ENCODE measurements around the gene CALCOCO1.
A peak's percentile ranks its signal among the peaks of the same experiment; 100 is the strongest.

Gene CALCOCO1

DNA sequence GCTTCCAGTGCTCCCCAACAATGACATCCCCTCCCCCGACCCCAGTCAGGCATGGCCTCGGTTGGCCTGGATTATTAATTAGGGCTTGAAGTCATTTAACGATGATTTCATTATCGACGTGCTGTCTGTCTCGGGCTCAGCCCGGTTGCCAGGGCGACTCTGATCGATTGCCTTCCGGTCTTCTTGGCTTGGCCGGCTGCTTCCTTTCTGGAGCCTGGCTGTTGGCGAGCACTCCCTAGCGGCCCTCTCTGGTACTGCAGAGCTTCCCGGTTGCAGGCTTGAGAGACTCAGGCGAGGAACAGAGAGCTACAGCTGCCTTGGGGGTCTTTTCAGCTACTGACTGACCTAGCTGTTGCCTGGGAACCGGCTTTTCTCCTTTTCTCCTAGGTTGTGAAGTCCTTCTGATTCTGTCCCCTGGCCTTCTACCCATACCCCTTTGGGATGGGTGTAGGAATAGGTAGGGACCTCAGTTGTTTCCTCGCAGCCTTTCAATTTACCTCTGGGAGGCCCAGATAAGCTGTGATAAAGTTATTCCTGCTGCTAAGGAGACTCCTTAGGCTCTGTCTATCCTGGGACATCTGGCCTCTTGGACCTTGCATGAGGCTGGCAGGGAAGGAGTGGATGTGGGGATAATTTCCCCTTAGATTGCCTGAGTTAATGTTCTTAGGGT is 30.0 kb upstream of the CALCOCO1 start:
- DNase-seq: peak; percentile 89
- Mint-ChIP-seq H3K4me3 (peak overlapping the region; percentile 25), H3K36me3 (no peaks in the 10 kb centered on the region), H3K4me1 (peaks cover 15% of the 10 kb centered on the region), H3K27me3 (peaks cover 49% of the 10 kb centered on the region), H3K27ac (no peak overlapping the region), H3K9me3 (no peaks in the 10 kb centered on the region)
- CTCF ChIA-PET: interaction anchor here (0.5 to 7.5 kb wide), 21 partner anchors 9 to 1146 kb away, joined by 3 to 122 read pairs (median 4); partner anchors contain the start of genes CALCOCO1 and HOXC5

DNA sequence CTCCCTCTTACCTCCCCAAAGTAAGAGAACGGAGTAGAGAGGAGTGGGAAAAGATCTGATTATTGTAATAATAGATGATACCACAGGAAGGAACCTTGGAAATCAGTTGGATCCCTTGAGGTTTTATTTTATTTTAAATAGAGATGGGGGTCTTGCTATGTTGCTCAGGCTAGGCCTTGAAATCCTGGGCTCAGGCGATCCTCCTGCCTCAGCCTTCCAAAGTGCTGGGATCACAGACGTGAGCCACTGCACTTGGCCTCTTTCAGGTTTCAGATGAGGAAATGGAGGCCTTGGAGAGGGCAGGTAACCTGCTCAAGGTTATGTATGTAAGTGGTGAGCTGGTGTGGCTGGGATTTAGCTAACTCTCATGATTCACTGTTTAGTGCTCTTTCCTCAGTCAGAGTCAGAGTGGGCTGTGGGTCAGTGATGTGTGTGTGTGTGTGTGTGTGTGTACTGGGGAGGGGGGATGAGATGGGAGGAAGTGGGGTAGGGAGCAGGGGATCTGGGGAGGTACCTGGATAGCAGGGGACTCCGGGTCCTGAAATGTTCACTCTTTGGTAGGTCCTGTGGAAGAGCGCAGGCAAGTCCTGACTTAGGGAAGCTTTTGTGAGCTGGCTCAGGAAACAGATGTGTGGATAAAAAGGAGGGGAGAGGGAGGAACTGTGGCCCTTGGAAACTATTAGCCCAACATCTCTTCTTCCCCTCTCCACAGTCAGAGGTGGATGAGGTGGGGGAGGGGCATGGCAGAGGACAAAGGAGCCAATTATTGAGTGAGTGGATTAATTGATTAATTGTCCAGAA is 29.2 kb upstream of the CALCOCO1 start:
- DNase-seq: no peak
- Mint-ChIP-seq H3K36me3 (no peaks in the 10 kb centered on the region), H3K4me3 (no peak overlapping the region), H3K27ac (no peak overlapping the region), H3K9me3 (no peaks in the 10 kb centered on the region), H3K4me1 (peaks cover 15% of the 10 kb centered on the region), H3K27me3 (peaks cover 46% of the 10 kb centered on the region)
- CTCF ChIA-PET: interaction anchor here (0.5 to 7.5 kb wide), 19 partner anchors 10 to 1146 kb away, joined by 3 to 122 read pairs (median 3); partner anchors contain the start of genes CALCOCO1 and HOXC5

DNA sequence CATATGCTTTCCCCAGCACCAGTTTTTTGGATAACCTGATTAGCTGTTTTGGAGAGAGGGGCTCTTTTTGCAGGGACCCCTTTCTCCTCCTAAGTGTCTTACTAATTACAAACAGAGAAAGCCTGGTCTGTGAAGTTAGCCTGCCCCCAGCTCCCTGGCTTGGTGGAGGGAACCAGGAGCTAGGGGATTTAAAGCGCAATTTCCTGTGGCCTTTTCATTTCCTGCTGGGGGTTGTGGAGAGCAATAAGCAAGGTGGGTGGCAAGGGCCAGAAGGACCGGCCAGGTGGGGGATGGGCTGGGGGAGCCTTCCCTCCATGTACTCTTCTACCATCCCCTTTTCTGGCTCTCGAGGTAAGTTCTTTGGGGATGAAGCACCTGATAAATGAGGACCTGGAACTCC is 28.6 kb upstream of the CALCOCO1 start:
- peaks cover 40% of the 10 kb centered on the region for H3K27me3 Mint-ChIP-seq
- no peak overlapping the region for H3K27ac Mint-ChIP-seq
- peaks cover 15% of the 10 kb centered on the region for H3K4me1 Mint-ChIP-seq
- no peaks in the 10 kb centered on the region for H3K9me3 Mint-ChIP-seq
- no peaks in the 10 kb centered on the region for H3K36me3 Mint-ChIP-seq
- no peak overlapping the region for H3K4me3 Mint-ChIP-seq
- DNase-seq: no peak
- CTCF ChIA-PET: interaction anchor here (1.0 to 7.5 kb wide), 2 partner anchors 12 to 247 kb away, joined by 3 to 122 read pairs; no protein-coding TSS in a partner anchor

DNA sequence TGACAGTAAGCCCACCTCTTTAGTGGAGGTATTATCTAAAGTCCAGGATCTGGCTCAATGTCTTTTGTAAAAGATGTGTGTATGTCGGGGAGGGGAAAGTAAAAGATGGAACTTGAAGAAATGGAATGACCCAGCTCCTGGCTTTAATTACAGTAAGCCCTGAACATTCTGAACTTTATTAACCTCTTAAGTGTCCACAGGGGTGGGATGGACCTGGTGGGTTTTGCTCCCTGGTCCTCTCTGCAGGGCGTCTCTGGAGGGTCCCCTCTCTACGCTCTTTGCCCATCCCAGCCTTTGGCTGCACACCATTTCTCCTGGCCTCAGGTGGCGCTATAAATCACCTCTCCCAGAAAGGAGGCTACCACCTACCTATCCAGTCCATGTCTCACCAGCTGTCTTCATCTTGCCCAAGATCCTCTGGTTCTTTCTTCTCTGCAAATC is 28.2 kb upstream of the CALCOCO1 start:
- H3K36me3 Mint-ChIP-seq: no peaks in the 10 kb centered on the region
- no peak overlapping the region for H3K4me3 Mint-ChIP-seq
- no peak for DNase-seq
- no peak overlapping the region for H3K27ac Mint-ChIP-seq
- peaks cover 15% of the 10 kb centered on the region for H3K4me1 Mint-ChIP-seq
- CTCF ChIA-PET: interaction anchor here (7.5 kb wide), 1 partner anchor 11 kb away, joined by 122 read pairs; no protein-coding TSS in a partner anchor
- H3K27me3 Mint-ChIP-seq: peaks cover 35% of the 10 kb centered on the region
- no peaks in the 10 kb centered on the region for H3K9me3 Mint-ChIP-seq

DNA sequence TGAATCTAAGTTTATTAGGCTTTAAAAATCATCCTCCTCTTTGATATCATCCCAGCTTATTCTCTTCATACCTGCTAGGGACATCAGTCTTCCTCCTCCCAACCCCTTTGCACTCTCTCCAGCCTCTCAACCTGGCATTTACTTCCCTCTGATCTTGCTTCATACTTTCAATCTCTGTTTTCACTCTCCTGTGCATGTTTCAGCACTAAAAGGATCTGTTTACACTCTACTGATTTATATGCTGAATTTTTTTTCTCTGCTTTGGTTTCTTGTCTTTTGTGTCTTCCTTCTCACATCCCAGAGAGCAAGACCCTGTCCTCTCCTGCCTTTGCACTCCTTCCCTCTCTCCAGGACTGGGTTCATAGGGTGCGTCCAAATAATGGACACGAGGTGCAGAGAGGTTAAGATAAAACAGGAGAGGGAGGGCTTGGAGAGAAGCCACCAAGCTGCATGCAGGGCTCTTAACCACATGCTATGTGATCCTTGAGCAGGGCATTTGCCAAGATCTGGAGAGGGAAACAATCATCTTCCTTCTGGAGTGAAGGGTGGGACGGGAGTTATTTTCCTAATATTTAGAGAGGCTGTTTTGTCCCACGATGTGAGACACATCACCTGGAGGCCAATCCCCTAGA is 27.5 kb upstream of the CALCOCO1 start:
- H3K9me3 Mint-ChIP-seq: no peaks in the 10 kb centered on the region
- CTCF ChIA-PET: interaction anchor here (7.5 kb wide), 1 partner anchor 10 kb away, joined by 122 read pairs; no protein-coding TSS in a partner anchor
- H3K36me3 Mint-ChIP-seq: no peaks in the 10 kb centered on the region
- no peak overlapping the region for H3K4me3 Mint-ChIP-seq
- peaks cover 28% of the 10 kb centered on the region for H3K27me3 Mint-ChIP-seq
- peaks cover 15% of the 10 kb centered on the region for H3K4me1 Mint-ChIP-seq
- H3K27ac Mint-ChIP-seq: no peak overlapping the region
- DNase-seq: no peak

DNA sequence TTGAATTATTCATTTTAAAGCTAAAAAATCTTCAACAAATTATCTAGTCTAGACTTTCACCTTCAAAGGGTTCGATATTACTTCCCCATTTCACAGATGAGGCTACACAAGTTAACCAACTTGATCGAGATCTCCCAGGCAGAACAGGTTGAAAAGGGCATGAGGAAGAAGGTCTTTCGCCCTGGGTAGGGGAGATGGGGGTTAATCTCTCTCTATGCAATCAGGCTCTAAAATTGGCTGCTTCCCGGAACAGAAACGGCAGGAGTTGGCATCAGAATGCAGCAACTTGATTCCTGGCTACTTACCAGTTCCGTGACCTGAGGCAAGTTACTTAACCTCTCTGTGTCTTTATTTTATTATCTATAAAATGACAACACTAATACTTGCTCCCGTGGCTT is 26.9 kb upstream of the CALCOCO1 start:
- Mint-ChIP-seq H3K4me1 (peaks cover 15% of the 10 kb centered on the region), H3K4me3 (no peak overlapping the region), H3K36me3 (no peaks in the 10 kb centered on the region), H3K9me3 (no peaks in the 10 kb centered on the region), H3K27me3 (peaks cover 23% of the 10 kb centered on the region), H3K27ac (no peak overlapping the region)
- no peak for DNase-seq
- CTCF ChIA-PET: interaction anchor here (7.5 kb wide), 1 partner anchor 10 kb away, joined by 122 read pairs; no protein-coding TSS in a partner anchor

DNA sequence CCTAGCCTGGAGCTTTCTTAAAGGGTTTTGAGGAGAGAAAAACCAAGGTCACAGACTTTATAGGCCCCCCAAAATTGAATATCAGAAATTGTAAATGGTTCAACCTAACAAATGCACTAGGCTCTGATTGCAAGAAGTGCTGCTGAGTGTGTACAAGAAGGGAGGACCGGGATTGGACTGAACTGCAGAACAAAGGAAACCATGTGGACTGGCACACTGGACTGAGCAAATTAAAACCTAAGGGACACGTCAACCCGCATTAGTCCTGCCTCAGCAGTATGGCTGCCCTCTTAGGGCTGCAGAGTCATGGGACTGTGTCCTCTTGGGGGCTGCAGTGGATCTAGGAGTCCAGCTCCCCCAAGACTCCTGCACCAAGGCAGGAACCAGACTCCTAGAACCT is 25.4 kb upstream of the CALCOCO1 start:
- Mint-ChIP-seq H3K4me3 (no peak overlapping the region), H3K27ac (no peak overlapping the region), H3K27me3 (peaks cover 7% of the 10 kb centered on the region), H3K36me3 (no peaks in the 10 kb centered on the region), H3K4me1 (peaks cover 12% of the 10 kb centered on the region), H3K9me3 (no peaks in the 10 kb centered on the region)
- no peak for DNase-seq
- CTCF ChIA-PET: interaction anchor here (7.5 kb wide), 1 partner anchor 8 kb away, joined by 122 read pairs; no protein-coding TSS in a partner anchor

DNA sequence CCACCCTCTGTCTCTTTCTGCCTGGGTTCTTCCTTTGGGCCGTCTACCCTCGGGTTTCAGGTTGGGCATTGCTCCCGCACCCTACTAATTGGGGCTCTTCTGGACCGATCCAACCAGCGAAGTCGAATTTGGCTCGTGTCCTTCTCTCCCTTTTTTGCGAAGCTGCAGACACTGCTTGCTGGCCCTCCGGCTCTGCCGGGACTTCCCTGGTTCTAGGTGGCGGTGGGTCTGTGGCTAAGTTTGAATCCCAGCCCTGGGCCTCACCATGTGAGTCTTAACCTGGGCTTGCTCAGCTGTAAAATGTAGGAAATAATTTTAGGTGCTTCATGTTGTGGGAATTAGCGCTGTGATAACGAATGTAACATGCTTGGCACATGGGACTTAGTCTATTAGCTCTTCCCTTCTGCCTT is 24.9 kb upstream of the CALCOCO1 start:
- CTCF ChIA-PET: interaction anchor here (7.5 kb wide), 1 partner anchor 8 kb away, joined by 122 read pairs; no protein-coding TSS in a partner anchor
- H3K9me3 Mint-ChIP-seq: no peaks in the 10 kb centered on the region
- no peak for DNase-seq
- H3K4me1 Mint-ChIP-seq: peaks cover 10% of the 10 kb centered on the region
- no peak overlapping the region for H3K4me3 Mint-ChIP-seq
- H3K27me3 Mint-ChIP-seq: peaks cover 3% of the 10 kb centered on the region
- H3K36me3 Mint-ChIP-seq: no peaks in the 10 kb centered on the region
- H3K27ac Mint-ChIP-seq: no peak overlapping the region

DNA sequence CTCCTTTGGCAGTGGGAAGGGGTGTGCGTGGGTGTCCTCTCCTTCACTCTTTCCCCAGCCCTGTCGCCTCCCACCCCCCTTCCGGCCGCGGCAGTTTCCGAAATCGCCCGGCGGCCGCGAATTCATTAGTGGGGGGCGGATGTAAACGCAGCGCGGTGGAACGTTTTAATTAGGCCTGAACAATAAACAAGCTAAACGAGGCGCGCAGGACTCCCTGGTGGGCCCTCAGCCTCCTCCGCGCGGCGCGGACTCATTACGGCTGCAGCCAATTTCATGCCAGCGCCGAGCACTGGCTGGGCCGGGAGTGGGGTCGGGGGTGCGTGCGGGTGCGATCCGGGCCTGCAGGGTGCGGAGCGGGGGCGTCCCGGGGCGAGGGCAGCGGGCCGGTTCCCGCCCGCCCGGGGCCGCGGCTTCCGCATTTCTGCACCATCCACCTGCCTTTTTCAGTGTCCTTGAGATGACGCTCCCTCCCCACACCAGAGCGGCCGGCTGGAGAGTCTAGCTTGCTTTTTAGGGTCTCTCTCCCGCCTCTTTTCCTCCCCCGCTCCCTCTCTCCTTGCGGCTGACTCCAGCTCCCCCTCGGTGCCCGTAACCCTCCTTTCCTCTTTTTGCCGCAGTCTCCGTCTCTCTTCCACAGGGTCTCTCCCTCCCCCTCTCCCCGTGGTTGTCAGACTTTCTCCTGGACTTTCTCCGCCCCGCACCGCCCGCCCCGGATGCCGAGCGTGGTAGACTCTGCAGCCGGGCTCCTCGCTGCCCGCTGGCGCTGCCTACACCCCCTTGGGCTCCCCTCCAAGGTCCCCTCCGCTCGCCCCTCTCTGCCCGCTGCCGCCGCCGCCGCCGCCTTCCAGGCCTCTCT is 24.3 kb upstream of the CALCOCO1 start, which contains the start of gene CISTR:
Gene CISTR, minus strand, starts transcription at position 644 of the 856 bp plus-strand sequence.
- Mint-ChIP-seq H3K9me3 (no peaks in the 10 kb centered on the region), H3K4me1 (peaks cover 3% of the 10 kb centered on the region)

DNA sequence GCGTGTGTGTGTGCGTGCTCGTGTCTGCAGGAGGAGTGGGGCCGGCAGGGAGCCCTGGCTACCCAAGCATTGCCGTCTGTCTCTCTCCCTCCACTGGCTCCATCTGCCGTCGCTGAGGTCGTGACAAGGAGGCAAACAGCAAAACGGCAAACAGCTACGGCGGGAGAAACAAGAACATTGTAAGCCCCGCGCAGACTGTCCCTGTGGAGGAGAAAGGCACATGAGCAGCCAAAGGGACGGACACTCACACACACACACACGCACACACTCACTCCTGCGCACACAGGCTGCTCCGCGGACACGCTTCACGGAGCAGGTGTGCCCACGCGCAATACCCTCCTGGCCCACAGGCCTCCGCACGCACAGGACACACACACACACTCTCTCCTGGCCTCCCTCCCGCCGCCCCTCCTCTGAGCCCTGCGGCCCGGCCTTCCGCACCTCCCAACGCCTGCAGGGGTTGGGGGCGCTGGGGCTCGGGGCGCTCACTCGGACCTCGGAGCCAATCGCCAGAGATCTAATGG is 23.6 kb upstream of the CALCOCO1 start:
- H3K4me1 Mint-ChIP-seq: peaks cover 2% of the 10 kb centered on the region
- DNase-seq: peak; percentile 36
- CTCF ChIA-PET: interaction anchor here (1.0 to 1.7 kb wide), 2 partner anchors 11 to 50 kb away, joined by 3 to 5 read pairs; no protein-coding TSS in a partner anchor
- no peaks in the 10 kb centered on the region for H3K27me3 Mint-ChIP-seq
- H3K9me3 Mint-ChIP-seq: no peaks in the 10 kb centered on the region
- peak overlapping the region; percentile 39 for H3K4me3 Mint-ChIP-seq
- no peaks in the 10 kb centered on the region for H3K36me3 Mint-ChIP-seq
- no peak overlapping the region for H3K27ac Mint-ChIP-seq

More for the DNA sequence above, 24.3 kb upstream of the CALCOCO1 start, which contains the start of gene CISTR:
- no peaks in the 10 kb centered on the region for H3K27me3 Mint-ChIP-seq
- no peak within 1 kb of the TSS for H3K27ac Mint-ChIP-seq
- H3K36me3 Mint-ChIP-seq: no peaks in the 10 kb centered on the region
- DNase-seq: peak; percentile 41
- peak within 1 kb of the TSS; percentile 39 for H3K4me3 Mint-ChIP-seq
- CTCF ChIA-PET: interaction anchor here (1.0 to 7.5 kb wide), 2 partner anchors 7 to 10 kb away, joined by 3 to 122 read pairs; no protein-coding TSS in a partner anchor

DNA sequence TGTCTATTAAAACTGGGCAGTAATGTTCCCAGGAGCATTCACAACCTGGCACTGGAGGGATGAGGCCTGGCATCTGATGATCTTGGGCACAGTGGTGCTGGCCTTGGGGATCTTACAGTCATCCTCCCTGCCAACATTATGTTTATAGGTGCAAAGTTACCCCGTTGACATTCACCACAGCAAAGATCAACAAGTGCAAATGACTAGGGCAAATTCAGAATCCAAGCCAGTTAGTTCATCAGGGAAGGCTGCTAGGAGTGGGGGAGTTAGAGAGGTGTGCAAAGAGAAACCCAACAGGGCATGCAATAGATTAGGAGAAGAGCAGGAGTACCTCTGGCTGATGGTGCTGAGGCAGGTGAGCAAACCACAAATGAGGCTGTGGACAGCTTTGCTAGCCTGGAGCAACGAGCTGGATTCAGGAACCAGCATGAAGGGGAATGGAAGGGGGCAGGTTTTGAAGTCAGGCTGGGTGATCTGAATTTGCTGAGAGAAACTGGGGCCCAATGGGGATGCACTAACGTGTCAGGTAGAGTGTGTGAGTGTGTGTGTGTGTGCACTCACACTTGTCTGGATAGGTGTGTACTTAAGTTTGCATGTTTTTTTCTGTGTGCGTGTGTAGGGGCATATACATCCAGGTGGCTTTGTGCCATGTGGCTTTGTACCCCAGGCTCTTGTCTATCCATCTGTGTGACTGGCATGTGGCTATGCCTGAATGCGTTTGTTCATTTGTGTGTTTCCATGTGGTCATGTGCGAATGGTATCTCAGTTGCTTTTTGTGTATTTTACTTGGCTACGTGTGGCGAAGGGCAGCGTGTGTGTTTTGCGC is 22.9 kb upstream of the CALCOCO1 start:
- H3K27me3 Mint-ChIP-seq: no peaks in the 10 kb centered on the region

More for the DNA sequence above, 22.9 kb upstream of the CALCOCO1 start:
- Mint-ChIP-seq H3K36me3 (no peaks in the 10 kb centered on the region), H3K27ac (no peak overlapping the region), H3K4me1 (peaks cover 2% of the 10 kb centered on the region), H3K4me3 (peak overlapping the region; percentile 39), H3K9me3 (no peaks in the 10 kb centered on the region)
- no peak for DNase-seq
- CTCF ChIA-PET: interaction anchor here (1.7 kb wide), 1 partner anchor 50 kb away, joined by 5 read pairs; no protein-coding TSS in a partner anchor

All from activated naive CD4-positive, alpha-beta T cell treated with anti-CD3 and anti-CD28 coated beads, Interleukin-2, amount 10 ng/mL, durations not matched to agents 7 days and 5 days (primary cell).